IPS-18c (cell line): Measurements from ENCODE around the gene NEGR1.

ENCODE experiments used
- H3K4me3 ChIP-seq: 2 replicates; pipeline ENCODE4 v1.7.0; 2013; ENCODE audit warnings: low read depth, mild to moderate bottlenecking, low read length, moderate library complexity; ENCODE audit not compliant: insufficient read depth
- H3K9me3 ChIP-seq: one replicate; pipeline ENCODE4 v1.6.1; 2013; ENCODE audit warnings: mild to moderate bottlenecking, low read length, moderate library complexity; ENCODE audit not compliant: control insufficient read depth, insufficient read depth

Gene NEGR1

GRCh38 chr1:71351438-71351837 is 930.9 kb downstream of the NEGR1 start:
- H3K4me3 ChIP-seq, result no peak overlapping the region

GRCh38 chr1:71350805-71351204 is 931.5 kb downstream of the NEGR1 start:
- no peak overlapping the region for H3K4me3 ChIP-seq
- no peaks in the 10 kb centered on the region for H3K9me3 ChIP-seq

More at GRCh38 chr1:71351438-71351837, 930.9 kb downstream of the NEGR1 start:
- H3K9me3 ChIP-seq, result no peaks in the 10 kb centered on the region

- H3K9me3 ChIP-seq, result no peaks in the 10 kb centered on the region
These were observed 932.0 kb downstream of the NEGR1 start for GRCh38 chr1:71350330-71350729.

More at GRCh38 chr1:71350330-71350729, 932.0 kb downstream of the NEGR1 start:
- H3K4me3 ChIP-seq, result no peak overlapping the region
